NCI-H510A treated with DMSO at 0.1 percent for 48 hours (cell line): Measurements from ENCODE around the gene SETD1B.
A peak's percentile ranks its signal among the peaks of the same experiment; 100 is the strongest.

Experiments used
- DNase-seq: peaks from one replicate; lab custom pipeline; 2025; lab: John Stamatoyannopoulos, UW

The SETD1B gene

GRCh38 chr12:121809712-121810116 lies 5.9 kb downstream of the SETD1B start:
- no peak for DNase-seq

- DNase-seq: no peak
Measured at GRCh38 chr12:121810234-121810817, 6.5 kb downstream of the SETD1B start.

GRCh38 chr12:121810833-121811433 lies 7.1 kb downstream of the SETD1B start:
- DNase-seq: no peak

GRCh38 chr12:121811434-121812319 lies 7.9 kb downstream of the SETD1B start:
- DNase-seq: peak; percentile 75

- peak; percentile 81 for DNase-seq
Measured at GRCh38 chr12:121812320-121812871, 8.6 kb downstream of the SETD1B start.

GRCh38 chr12:121812921-121813896 lies 9.4 kb downstream of the SETD1B start:
- no peak for DNase-seq

- DNase-seq: no peak
Measured at GRCh38 chr12:121813951-121814350, 10.1 kb downstream of the SETD1B start.

GRCh38 chr12:121814429-121815119 lies 10.8 kb downstream of the SETD1B start:
- DNase-seq: no peak

GRCh38 chr12:121815263-121815662 lies 11.5 kb downstream of the SETD1B start:
- no peak for DNase-seq

GRCh38 chr12:121816925-121817647 lies 13.3 kb downstream of the SETD1B start:
- DNase-seq: no peak

- no peak for DNase-seq
Measured at GRCh38 chr12:121817648-121818043, 13.8 kb downstream of the SETD1B start.

GRCh38 chr12:121819212-121819949 lies 15.6 kb downstream of the SETD1B start:
- DNase-seq: no peak

GRCh38 chr12:121820056-121820455 lies 16.2 kb downstream of the SETD1B start:
- DNase-seq: no peak

- no peak for DNase-seq
Measured at GRCh38 chr12:121822393-121823100, 18.7 kb downstream of the SETD1B start.

- no peak for DNase-seq
Measured at GRCh38 chr12:121823101-121823726, 19.4 kb downstream of the SETD1B start.

GRCh38 chr12:121823727-121824115 lies 19.9 kb downstream of the SETD1B start:
- no peak for DNase-seq

GRCh38 chr12:121825041-121825523 lies 21.3 kb downstream of the SETD1B start:
- no peak for DNase-seq
